HepG2 (cell line): ENCODE data around the gene MTA2. TPM values are rescaled to one million over a fixed set of nuclear protein-coding genes. Genes with fewer than 3 reads are reported as not detected.
"Not testable (repeated sequence)": the region's sequence is repeated elsewhere in the genome, so short reads cannot be mapped to it uniquely, and the experiment has no call there.

ENCODE experiments used
- ATAC-seq: fragments of 200-7000 bp; cut with Tn5 transposase; 3 replicates; pipeline ENCODE4 v1.9.1; 2020; ENCODE audit warnings: mild to moderate bottlenecking, moderate library complexity
- BruUV-seq: library from RNA; stranded (reverse); fragments of 400-500 nt; replicated peaks from 2 replicates; lab custom pipeline; 2021; lab: Mats Ljungman, UMichigan
- CTCF ChIA-PET: fragments of 300-600 bp; formaldehyde crosslinking; extraction: SDS; loops from one replicate; lab custom pipeline; 2021; ENCODE audit warnings: low total read pairs, inconsistent platforms, low intra/inter-chr PET ratio; lab: Yijun Ruan, JAX
- POLR2A ChIA-PET: fragments of 350-600 bp; sonication (Branson Sonifier 250); formaldehyde crosslinking; loops from one replicate; lab custom pipeline; 2020; ENCODE audit warnings: antibody characterized with exemption, inconsistent platforms; lab: Yijun Ruan, JAX
- DNase-seq: peaks from one replicate; pipeline ENCODE4 v3.0.0-alpha.2; 2015; ENCODE audit warnings: low spot score
- FAIRE-seq: peaks from 3 replicates; lab custom pipeline; 2011; peaks lifted over from hg19 to GRCh38; lab: Jason Lieb, UNC
- H2AFZ ChIP-seq: one replicate; pipeline ENCODE4 v1.6.1; 2011; ENCODE audit warnings: low read length, inconsistent platforms
- H3K27ac ChIP-seq: fragments of 300-600 bp; 3 replicates; pipeline ENCODE4 v1.8.0; 2011; ENCODE audit warnings: mixed run types, mild to moderate bottlenecking, mixed read lengths, low read length, inconsistent platforms; ENCODE audit not compliant: insufficient read depth; ENCODE audit errors: extremely low read length
- H3K27me3 ChIP-seq, 2 experiments: fragments of 200-600 bp in 1 of 2; 2 replicates in 1 of 2; 3 replicates in 1 of 2; pipeline versions ENCODE4 v1.6.0 to v1.8.0; 2011; ENCODE audit warnings: low read length in 2 of 2, mild to moderate bottlenecking in 2 of 2, moderate library complexity in 2 of 2, inconsistent platforms in 1 of 2; ENCODE audit not compliant: insufficient read depth in 2 of 2, control insufficient read depth in 1 of 2
- H3K36me3 ChIP-seq, 2 experiments: fragments of 200-600 bp in 1 of 2; replicated peaks in 1 of 2; 2 replicates in 1 of 2; 3 replicates in 1 of 2; pipeline versions ENCODE4 v1.5.1 to v1.8.0; 2011; ENCODE audit warnings: low read length in 2 of 2, inconsistent platforms in 1 of 2; ENCODE audit not compliant: insufficient read depth in 2 of 2, control insufficient read depth in 1 of 2
- H3K4me1 ChIP-seq: 2 replicates; pipeline ENCODE4 v1.5.1; 2012; ENCODE audit warnings: low read length, inconsistent platforms; ENCODE audit not compliant: insufficient read depth
- H3K4me2 ChIP-seq: 2 replicates; pipeline ENCODE4 v1.6.0; 2011; ENCODE audit warnings: low read depth, low read length, inconsistent platforms
- H3K4me3 ChIP-seq, 3 experiments: fragments of 200-600 bp in 1 of 3; sonication (generic), shearing (Covaris generic) in 1 of 3; replicated peaks in 1 of 3; 2 replicates each; pipeline ENCODE4 v1.5.1; 2011 to 2016; ENCODE audit warnings: low read length in 3 of 3, inconsistent platforms in 2 of 3, low read depth in 2 of 3, mild to moderate bottlenecking in 2 of 3, control low read depth in 1 of 3, mixed read lengths in 1 of 3; ENCODE audit not compliant: insufficient read depth in 1 of 3
- H3K79me2 ChIP-seq: one replicate; pipeline ENCODE4 v1.6.1; 2011; ENCODE audit warnings: low read length, inconsistent platforms; ENCODE audit not compliant: insufficient read depth
- H3K9ac ChIP-seq: 2 replicates; pipeline ENCODE4 v1.6.0; 2011; ENCODE audit warnings: mild to moderate bottlenecking, low read depth, low read length, inconsistent platforms; ENCODE audit not compliant: insufficient read depth
- H3K9me3 ChIP-seq: 2 replicates; pipeline ENCODE4 v1.5.1; 2012; ENCODE audit warnings: mild to moderate bottlenecking, low read length
- H4K20me1 ChIP-seq: 2 replicates; pipeline ENCODE4 v1.6.0; 2011; ENCODE audit warnings: inconsistent platforms, mild to moderate bottlenecking, low read length, moderate library complexity; ENCODE audit not compliant: insufficient read depth
- IRF9 ChIP-seq: sonication (generic); formaldehyde crosslinking; IDR thresholded peaks from 2 replicates; pipeline ENCODE4 v1.8.0; 2022; ENCODE audit warnings: missing genetic modification reagents, mild to moderate bottlenecking, borderline replicate concordance
- ZNF121 ChIP-seq: sonication (generic); formaldehyde crosslinking; IDR thresholded peaks from 2 replicates; pipeline ENCODE4 v1.5.0; 2020; ENCODE audit warnings: mild to moderate bottlenecking, missing genetic modification reagents
- ZNF652 ChIP-seq: IDR thresholded peaks from 2 replicates; pipeline ENCODE4 v1.6.1; 2016; ENCODE audit warnings: low read depth, borderline replicate concordance
- ZNF891 ChIP-seq: sonication (generic); formaldehyde crosslinking; IDR thresholded peaks from 2 replicates; pipeline ENCODE4 v1.5.0; 2020; ENCODE audit warnings: mild to moderate bottlenecking, missing genetic modification reagents
- WGBS: methylation state at CpG from one replicate; pipeline ENCODE4 v1.1.6; 2017; ENCODE audit warnings: low lambda C conversion rate; 5-methylcytosine and 5-hydroxymethylcytosine counted together
- in situ Hi-C: cut with HindIII; loops from 2 replicates; pipeline ENCODE4 v1.10.0; 2017; ENCODE audit warnings: low pct_unique_long_range_greater_than_20kb; ENCODE audit not compliant: extremely low pct_ligation_motif_present
- intact Hi-C: fragments of 100-400 bp; cut with micrococcal nuclease; formaldehyde crosslinking; loops from one replicate; pipeline ENCODE4 v1.10.0; 2022; ENCODE audit not compliant: unreplicated experiment
- polyA plus RNA-seq, 8 experiments: library from polyadenylated mRNA; depleted of rRNA in 3 of 8; stranded (reverse) in 7 of 8; unstranded in 1 of 8; fragments of >200 nt; fragmentation: Illumina TruSeq in 4 of 8; extraction: Trizol in 4 of 8; gene quantifications; 2 replicates each; pipeline versions ENCODE4 v1.2.1 to v1.2.3, GENCODE V29; 2011 to 2016; ENCODE audit warnings: low read depth in 4 of 8, missing spikeins in 1 of 8, mixed read lengths in 1 of 8; ENCODE audit not compliant: insufficient read depth in 1 of 8
- total RNA-seq, 5 experiments: library from RNA; depleted of rRNA; stranded (reverse); fragments of >200 nt; fragmentation: Illumina TruSeq; extraction: Trizol; gene quantifications; 2 replicates each; pipeline ENCODE4 v1.2.3, GENCODE V29; 2016; ENCODE audit warnings: low read depth in 1 of 5

Gene MTA2
- total and polyA plus RNA-seq, 2 of the 13 experiments (the other 11 are each of a cell fraction or from before 2014, with no cell fraction given) = 14.0 to 70.0 TPM

GRCh38 chr11:62552485-62553079 lies 49.1 kb downstream of the MTA2 start:
- Histone ChIP-seq H3K36me3 (0 out of 5 replicates have a peak, but pooled peaks cover 0 to 4% of the 10 kb centered on the region in 2 experiments), H3K9me3 (no peaks in the 10 kb centered on the region), H3K79me2 (no peaks in the 10 kb centered on the region), H3K27me3 (no peaks in the 10 kb centered on the region), H2AFZ (peak overlapping the region; percentile 90), H3K27ac (peak overlapping the region; percentile 82), H4K20me1 (no peaks in the 10 kb centered on the region), H3K4me2 (peak overlapping the region; percentile 84), H3K9ac (peak overlapping the region; percentile 80), H3K4me3 (peak overlapping the region in 2 of 3 experiments; percentile 31 to 65; a peak in 5 of 6 replicates), H3K4me1 (peaks cover 98% of the 10 kb centered on the region)
- TF ChIP-seq ZNF652 (CRISPR knock-in tag) = 0 out of 2 replicates have a peak, but pooled peaks have one; percentile 11
- TF ChIP-seq IRF9 (CRISPR knock-in tag) = 0 out of 2 replicates have a peak, but pooled peaks have one; percentile 2
- TF ChIP-seq ZNF891 (CRISPR knock-in tag) = no peak
- intact Hi-C loops (no loop called here), in situ Hi-C loops (loop anchor here (5.0 kb wide), 1 partner anchor 130 kb away; no protein-coding TSS in a partner anchor)
- WGBS = 30% methylated on average over 4 of the region's 4 CpGs
- BruUV-seq = no TSS peak
- DNase-seq = no peak
- ATAC-seq = no peak
- CTCF ChIA-PET = no interaction called here
- no peak for FAIRE-seq
- POLR2A ChIA-PET = interaction anchor here (0.6 to 4.5 kb wide), 10 partner anchors 21 to 289 kb away, joined by 3 to 23 read pairs (median 4); partner anchors contain the start of genes B3GAT3, C11orf98, CSKMT and EEF1G

GRCh38 chr11:62550478-62550877 lies 51.2 kb downstream of the MTA2 start:
- H3K36me3 ChIP-seq, CTCF ChIA-PET, intact Hi-C loops, H3K9me3 ChIP-seq, H3K4me2 ChIP-seq, FAIRE-seq, DNase-seq, H3K27ac ChIP-seq, H3K27me3 ChIP-seq, H3K9ac ChIP-seq, ATAC-seq, H3K4me3 ChIP-seq, H2AFZ ChIP-seq, H4K20me1 ChIP-seq, BruUV-seq: not testable (repeated sequence)
- H3K79me2 ChIP-seq = peaks cover 11% of the 10 kb centered on the region
- POLR2A ChIA-PET = interaction anchor here (1.6 to 1.8 kb wide), 3 partner anchors 10 to 41 kb away, joined by 5 to 9 read pairs (median 7); partner anchors contain the start of genes EEF1G and TUT1
- 92% methylated on average over 2 of the region's 2 CpGs for WGBS
- peaks cover 77% of the 10 kb centered on the region for H3K4me1 ChIP-seq
- TF ChIP-seq ZNF121 = peak; percentile 76
- in situ Hi-C loops = loop anchor here (5.0 kb wide), 1 partner anchor 128 kb away; no protein-coding TSS in a partner anchor
